Left cardiac atrium (tissue), 4 donors: ENCODE results near the gene FYB1. TPM values are rescaled to one million over a fixed set of nuclear protein-coding genes. Genes with fewer than 3 reads are reported as not detected.
"Not testable (repeated sequence)": the region's sequence is repeated elsewhere in the genome, so short reads cannot be mapped to it uniquely, and the experiment has no call there.

ENCODE experiments used
- ATAC-seq, 2 donors: fragments of 200-7000 bp; cut with Tn5 transposase; one replicate each; pipeline ENCODE4 v1.9.1; 2020; ENCODE audit warnings: mild to moderate bottlenecking in 2 of 2, moderate library complexity in 2 of 2
- DNase-seq: peaks from one replicate; pipeline ENCODE4 v3.0.0-alpha.2; 2020
- intact Hi-C, 2 donors: fragments of 100-400 bp; cut with DNase I; formaldehyde crosslinking; loops; one replicate each; pipeline versions ENCODE4 v1.14.1 to v1.15.1; 2022 to 2023
- total RNA-seq, 2 donors: library from RNA; stranded (reverse); fragmentation: NEBNext Ultra II Directional; extraction: Animal tissue kit (Norgen Biotek cat#: 25700); gene quantifications; one replicate each; pipeline ENCODE4 v1.2.1, GENCODE V29; 2021
- donor health status: DM: no; HTN: yes; CAD: no.
- donor health status: DM: no; HTN: yes; CAD: no; lungs with severe emphysema.
- donor health status: DM: yes; HTN: yes; CAD: no.
- donor health status: Dilated cardiomyopathy.

Gene FYB1
- total RNA-seq, 2 donors from 2014 or later = 5.0 to 13.4 TPM

GRCh38 chr5:39194466-39195136 is 24.8 kb downstream of the FYB1 start:
- DNase-seq = no peak
- no peak for ATAC-seq
- intact Hi-C loops = no loop called here

GRCh38 chr5:39193553-39194465 is 25.6 kb downstream of the FYB1 start:
- ATAC-seq = no peak
- DNase-seq = no peak
- intact Hi-C loops = no loop called here

GRCh38 chr5:39192450-39193160 is 26.8 kb downstream of the FYB1 start:
- intact Hi-C loops = no loop called here
- no peak for ATAC-seq

DNA sequence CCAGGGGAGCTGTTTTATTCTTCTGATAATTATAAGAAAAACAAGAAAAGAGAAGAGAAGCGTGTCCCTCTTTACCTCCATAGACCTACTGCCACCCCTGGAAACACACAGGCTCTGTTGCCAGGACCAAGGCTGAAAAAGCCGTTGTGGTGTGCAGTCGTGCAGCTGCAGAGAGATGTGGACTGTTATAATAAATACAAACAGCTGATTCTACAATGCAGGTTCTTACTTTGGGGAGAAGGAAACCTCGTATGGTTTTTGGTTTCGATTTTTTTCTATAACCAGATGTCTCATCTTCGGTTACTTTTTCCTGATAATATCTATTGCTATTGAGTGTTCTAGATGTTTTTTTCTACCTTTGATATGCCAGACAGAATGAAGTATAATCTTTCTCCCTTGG is 28.1 kb downstream of the FYB1 start:
- intact Hi-C loops = no loop called here
- no peak for ATAC-seq
- no peak for DNase-seq

More at GRCh38 chr5:39192450-39193160, 26.8 kb downstream of the FYB1 start:
- no peak for DNase-seq

- DNase-seq (no peak), ATAC-seq (no peak)
- intact Hi-C loops = no loop called here
Observed at GRCh38 chr5:39190311-39191102, 28.9 kb downstream of the FYB1 start.

DNA sequence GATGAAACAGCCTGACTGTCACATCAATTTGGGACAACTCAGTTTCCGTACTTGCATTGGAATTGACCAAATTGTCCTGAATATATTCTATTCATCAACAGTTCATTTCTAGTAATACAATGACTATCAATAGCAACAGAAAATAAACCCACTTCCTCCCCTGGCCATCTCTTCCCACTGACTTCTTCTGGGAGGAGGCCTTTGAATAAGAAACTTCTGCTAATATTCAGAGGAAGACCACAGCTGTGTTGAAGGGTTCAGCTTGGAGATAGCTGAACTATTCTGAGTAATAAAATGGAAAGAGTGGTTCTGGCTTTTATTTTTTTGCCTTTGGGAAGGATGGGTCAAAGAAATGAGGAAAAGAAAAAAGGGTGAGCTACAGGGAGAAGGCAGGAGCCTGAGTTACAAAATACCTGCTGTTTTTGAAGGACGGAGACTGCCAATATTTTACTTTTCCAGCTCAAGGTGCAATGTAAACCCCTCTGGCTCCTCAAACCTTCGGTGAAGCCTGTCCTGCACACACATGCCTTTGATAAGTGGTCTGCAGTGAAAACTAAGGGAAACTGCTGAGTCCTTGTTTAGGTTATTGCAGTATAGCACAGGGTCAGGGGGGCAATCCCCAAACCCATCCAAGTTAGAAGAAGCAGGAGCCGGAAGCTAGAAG is 29.9 kb downstream of the FYB1 start:
- intact Hi-C loops = no loop called here
- ATAC-seq (no peak), DNase-seq (no peak)

- DNase-seq (no peak), ATAC-seq (no peak)
- intact Hi-C loops = no loop called here
Observed at GRCh38 chr5:39187831-39188731, 31.3 kb downstream of the FYB1 start.

DNA sequence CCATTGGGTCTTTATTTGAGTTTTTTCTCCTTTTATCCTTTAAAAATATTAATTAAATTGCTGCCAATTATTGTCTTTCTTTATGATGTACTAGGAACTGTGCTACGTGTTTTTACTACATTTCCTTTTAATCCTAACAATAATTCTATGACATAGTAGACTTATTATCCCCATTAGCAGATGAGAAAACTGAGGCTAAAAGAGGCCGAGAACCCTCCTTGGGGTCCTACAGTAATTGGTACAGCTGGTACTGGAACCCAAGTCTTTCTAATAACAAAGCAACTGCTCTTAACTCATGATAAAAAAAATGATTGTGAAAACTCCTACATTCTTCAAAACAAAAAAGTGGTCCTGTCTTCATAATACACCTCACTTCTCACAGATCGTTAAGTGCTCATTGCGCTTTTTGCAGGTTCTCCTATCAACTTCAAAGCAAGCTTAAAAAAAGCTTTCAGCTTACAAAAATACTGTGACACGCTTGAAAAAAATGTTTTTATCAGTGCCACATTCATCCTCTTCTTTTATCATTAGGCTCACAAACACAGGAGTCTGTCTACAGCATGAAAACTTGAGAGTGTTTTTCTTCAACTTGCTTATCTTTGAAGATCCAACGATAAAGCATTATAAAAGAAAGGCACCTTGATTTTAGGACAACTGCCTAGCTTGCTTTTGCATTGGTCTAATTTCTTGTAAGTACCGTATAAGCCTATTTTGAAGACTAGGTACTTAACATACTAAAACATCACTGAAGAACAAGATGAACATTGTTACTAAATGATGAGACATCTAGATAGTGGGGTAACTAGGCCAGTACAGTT is 32.4 kb downstream of the FYB1 start:
- no peak for ATAC-seq
- DNase-seq = no peak
- intact Hi-C loops = no loop called here

DNA sequence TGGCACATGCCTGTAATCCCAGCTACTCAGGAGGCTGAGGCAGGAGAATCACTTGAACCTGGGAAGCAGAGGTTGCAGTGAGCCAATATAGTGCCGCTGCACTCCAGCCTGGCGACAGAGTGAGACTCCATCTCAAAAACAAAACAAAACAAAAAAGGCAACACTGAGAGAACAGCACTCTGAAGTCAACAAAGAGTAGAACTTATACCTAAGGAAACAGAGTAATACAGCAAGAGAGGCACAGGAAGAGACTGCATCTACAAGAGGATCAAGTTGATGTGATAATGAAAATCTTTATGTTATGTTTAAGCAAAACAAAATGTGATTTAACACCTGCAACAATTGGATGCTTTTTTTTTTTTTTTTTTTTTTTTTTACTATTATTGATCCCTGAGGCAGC is 33.1 kb downstream of the FYB1 start:
- intact Hi-C loops = no loop called here
- no peak for DNase-seq
- no peak for ATAC-seq

- DNase-seq (no peak), ATAC-seq (no peak)
- intact Hi-C loops = no loop called here
Observed at GRCh38 chr5:39185761-39186160, 33.6 kb downstream of the FYB1 start.

- ATAC-seq, intact Hi-C loops, DNase-seq: not testable (repeated sequence)
Observed at GRCh38 chr5:39179561-39179960, 39.8 kb downstream of the FYB1 start.

GRCh38 chr5:39178861-39179260 is 40.5 kb downstream of the FYB1 start:
- intact Hi-C loops = no loop called here
- ATAC-seq = no peak
- no peak for DNase-seq

GRCh38 chr5:39178171-39178570 is 41.2 kb downstream of the FYB1 start:
- no peak for ATAC-seq
- DNase-seq = no peak
- intact Hi-C loops = no loop called here

GRCh38 chr5:39177631-39177964 is 41.8 kb downstream of the FYB1 start:
- intact Hi-C loops = no loop called here
- ATAC-seq = peak; percentile 42 to 61

GRCh38 chr5:39176759-39177630 is 42.4 kb downstream of the FYB1 start:
- DNase-seq = no peak
- intact Hi-C loops = no loop called here
- ATAC-seq = peak in 1 of 2 donors; percentile 57

More at GRCh38 chr5:39177631-39177964, 41.8 kb downstream of the FYB1 start:
- no peak for DNase-seq
